IMR-90 (cell line): ENCODE data around the gene PPP1R3D. TPM values are rescaled to one million over a fixed set of nuclear protein-coding genes. Genes with fewer than 3 reads are reported as not detected.

Experiments used
- ATAC-seq: fragments of 200-7000 bp; cut with Tn5 transposase; 2 replicates; pipeline ENCODE4 v1.9.1; 2020; ENCODE audit warnings: low read depth, mild to moderate bottlenecking, moderate library complexity
- BruUV-seq: library from RNA; stranded (reverse); fragments of 400-500 nt; replicated peaks from 2 replicates; lab custom pipeline; 2021; lab: Mats Ljungman, UMichigan
- CTCF ChIA-PET: fragments of 300-600 bp; formaldehyde crosslinking; extraction: SDS; loops from one replicate; lab custom pipeline; 2021; ENCODE audit warnings: antibody characterized with exemption; lab: Yijun Ruan, JAX
- POLR2A ChIA-PET: fragments of 300-600 bp; sonication (Branson Sonifier 250); formaldehyde crosslinking; loops from one replicate; lab custom pipeline; 2022; ENCODE audit warnings: antibody characterized with exemption; ENCODE audit not compliant: unreplicated experiment; lab: Charles Lee
- DNase-seq: peaks from one replicate; pipeline ENCODE4 v3.0.0; 2013
- H2AFZ ChIP-seq: replicated peaks from 2 replicates; pipeline ENCODE3; 2013; ENCODE audit warnings: low read length, mild to moderate bottlenecking; ENCODE audit not compliant: poor library complexity
- H2AK5ac ChIP-seq: 2 replicates; pipeline ENCODE4 v1.6.1; 2013; ENCODE audit warnings: low read depth, low read length, inconsistent platforms
- H2AK9ac ChIP-seq: replicated peaks from 2 replicates; pipeline ENCODE3; 2013; ENCODE audit warnings: mild to moderate bottlenecking, low read depth, low read length, moderate library complexity; ENCODE audit not compliant: poor library complexity
- H2BK120ac ChIP-seq: 2 replicates; pipeline ENCODE4 v1.6.1; 2013; ENCODE audit warnings: low read depth, low read length, inconsistent platforms
- H2BK15ac ChIP-seq: 3 replicates; pipeline ENCODE4 v1.6.1; 2013; ENCODE audit warnings: low read depth, low read length, inconsistent platforms
- H2BK20ac ChIP-seq: 2 replicates; pipeline ENCODE4 v1.6.1; 2013; ENCODE audit warnings: low read depth, mild to moderate bottlenecking, inconsistent platforms, low read length, moderate library complexity
- H2BK5ac ChIP-seq: 2 replicates; pipeline ENCODE4 v1.6.1; 2013; ENCODE audit warnings: mild to moderate bottlenecking, low read depth, low read length, inconsistent platforms; ENCODE audit not compliant: poor library complexity, severe bottlenecking
- H3K14ac ChIP-seq: replicated peaks from 2 replicates; pipeline ENCODE4 v1.6.1; 2013; ENCODE audit warnings: low read depth, low read length, inconsistent platforms
- H3K18ac ChIP-seq: 2 replicates; pipeline ENCODE4 v1.6.1; 2013; ENCODE audit warnings: low read depth, low read length, control low read depth
- H3K23ac ChIP-seq: 2 replicates; pipeline ENCODE4 v1.6.1; 2013; ENCODE audit warnings: low read depth, low read length, inconsistent platforms
- H3K27ac ChIP-seq: 2 replicates; pipeline ENCODE4 v1.5.1; 2013; ENCODE audit warnings: mild to moderate bottlenecking, control low read depth, low read length; ENCODE audit not compliant: insufficient read depth
- H3K27me3 ChIP-seq: 2 replicates; pipeline ENCODE4 v1.6.1; 2013; ENCODE audit warnings: low read length; ENCODE audit not compliant: control insufficient read depth, insufficient read depth
- H3K36me3 ChIP-seq: 2 replicates; pipeline ENCODE4 v1.6.1; 2013; ENCODE audit warnings: low read length, mixed read lengths; ENCODE audit not compliant: control insufficient read depth, insufficient read depth
- H3K4ac ChIP-seq: 2 replicates; pipeline ENCODE4 v1.6.1; 2013; ENCODE audit warnings: low read depth, low read length, inconsistent platforms
- H3K4me1 ChIP-seq: 2 replicates; pipeline ENCODE4 v1.6.1; 2013; ENCODE audit warnings: low read length, mixed read lengths; ENCODE audit not compliant: control insufficient read depth, insufficient read depth
- H3K4me2 ChIP-seq: 2 replicates; pipeline ENCODE4 v1.6.1; 2013; ENCODE audit warnings: low read depth, mild to moderate bottlenecking, control low read depth, low read length, moderate library complexity
- H3K4me3 ChIP-seq: 2 replicates; pipeline ENCODE4 v1.5.1; 2013; ENCODE audit warnings: low read depth, mild to moderate bottlenecking, control low read depth, low read length, moderate library complexity; ENCODE audit not compliant: insufficient read depth
- H3K56ac ChIP-seq: 2 replicates; pipeline ENCODE4 v1.6.1; 2013; ENCODE audit warnings: low read length, inconsistent platforms; ENCODE audit not compliant: insufficient read depth; ENCODE audit errors: extremely low read depth
- H3K79me1 ChIP-seq, 2 experiments: 2 replicates each; pipeline ENCODE4 v1.6.1; 2013; ENCODE audit warnings: low read length in 2 of 2, inconsistent platforms in 1 of 2, low read depth in 1 of 2
- H3K9ac ChIP-seq: 2 replicates; pipeline ENCODE4 v1.6.1; 2013; ENCODE audit warnings: low read depth, low read length, control low read depth
- H3K9me1 ChIP-seq: 2 replicates; pipeline ENCODE4 v1.6.1; 2013; ENCODE audit warnings: low read length, inconsistent platforms; ENCODE audit not compliant: insufficient read depth
- H3K9me3 ChIP-seq: 2 replicates; pipeline ENCODE4 v1.6.1; 2013; ENCODE audit warnings: low read length; ENCODE audit not compliant: control insufficient read depth, insufficient read depth
- H4K20me1 ChIP-seq: 2 replicates; pipeline ENCODE4 v1.6.1; 2013; ENCODE audit warnings: low read length, inconsistent platforms; ENCODE audit not compliant: insufficient read depth
- H4K5ac ChIP-seq: 2 replicates; pipeline ENCODE4 v1.6.1; 2013; ENCODE audit warnings: mild to moderate bottlenecking, low read depth, low read length, control low read depth
- H4K8ac ChIP-seq, 2 experiments: 2 replicates each; pipeline ENCODE4 v1.6.1; 2013; ENCODE audit warnings: low read depth in 2 of 2, low read length in 2 of 2, control low read depth in 1 of 2, inconsistent platforms in 1 of 2
- H4K91ac ChIP-seq: 2 replicates; pipeline ENCODE4 v1.6.1; 2013; ENCODE audit warnings: low read depth, low read length, inconsistent platforms; ENCODE audit not compliant: insufficient read depth
- BHLHE40 ChIP-seq: fragments of 150-350 bp; IDR thresholded peaks from 2 replicates; pipeline ENCODE4 v1.6.1; 2016; ENCODE audit warnings: mild to moderate bottlenecking, low read depth, low read length
- MAZ ChIP-seq: IDR thresholded peaks from 2 replicates; pipeline ENCODE4 v1.6.1; 2012; ENCODE audit warnings: low read depth, mild to moderate bottlenecking, low read length, improper control_type of control experiment, moderate library complexity, borderline replicate concordance
- MXI1 ChIP-seq: IDR thresholded peaks from 2 replicates; pipeline ENCODE4 v1.6.1; 2012; ENCODE audit warnings: low read depth, mild to moderate bottlenecking, low read length, moderate library complexity, borderline replicate concordance
- POLR2A ChIP-seq: IDR thresholded peaks from 2 replicates; pipeline ENCODE4 v1.6.1; 2012; ENCODE audit warnings: mild to moderate bottlenecking, low read depth, low read length
- RFX5 ChIP-seq: IDR thresholded peaks from 2 replicates; pipeline ENCODE4 v1.8.0; 2012; ENCODE audit warnings: low read depth, mild to moderate bottlenecking, low read length, moderate library complexity
- WGBS, 2 experiments: methylation state at CpG; one replicate each; pipeline versions ENCODE4 v1.1.5 to v1.1.7; 2013; ENCODE audit warnings: missing lambda C conversion rate in 2 of 2; ENCODE audit not compliant: insufficient read length in 1 of 2; ENCODE audit errors: extremely low coverage in 2 of 2; 5-methylcytosine and 5-hydroxymethylcytosine counted together
- dilution Hi-C: fragments of 300-500 bp; cut with HindIII; formaldehyde crosslinking; loops from one replicate; pipeline ENCODE4 v1.14.3; 2018; ENCODE audit warnings: low sequenced_read_pairs; ENCODE audit not compliant: unreplicated experiment
- in situ Hi-C: fragments of 300-500 bp; cut with MboI; formaldehyde crosslinking; loops from 3 replicates; pipeline ENCODE4 v1.14.3; 2019; ENCODE audit warnings: low sequenced_read_pairs, inconsistent platforms, mixed read lengths
- intact Hi-C: fragments of 100-400 bp; cut with micrococcal nuclease; formaldehyde crosslinking; loops from 2 replicates; pipeline ENCODE4 v1.10.0; 2022
- polyA plus RNA-seq, 3 experiments: library from polyadenylated mRNA; depleted of rRNA; stranded (reverse); fragments of >200 nt; gene quantifications; 2 replicates each; pipeline ENCODE4 v1.2.3, GENCODE V29; 2012; ENCODE audit warnings: low replicate concordance in 1 of 3
- total RNA-seq: library from RNA; depleted of rRNA; stranded (reverse); fragments of >200 nt; gene quantifications from 2 replicates; pipeline ENCODE4 v1.2.3, GENCODE V29; 2012
- TF ChIP-seq, protein P1 (sequence below): fragments of 150-350 bp; IDR thresholded peaks from 2 replicates; pipeline ENCODE4 v1.6.1; 2017; ENCODE audit warnings: mild to moderate bottlenecking, antibody characterized with exemption, low read length, low read depth

PPP1R3D gene
- total and polyA plus RNA-seq, 2 of the 4 experiments (the other 2 are of a cell fraction), result 1.6 to 2.7 TPM

DNA sequence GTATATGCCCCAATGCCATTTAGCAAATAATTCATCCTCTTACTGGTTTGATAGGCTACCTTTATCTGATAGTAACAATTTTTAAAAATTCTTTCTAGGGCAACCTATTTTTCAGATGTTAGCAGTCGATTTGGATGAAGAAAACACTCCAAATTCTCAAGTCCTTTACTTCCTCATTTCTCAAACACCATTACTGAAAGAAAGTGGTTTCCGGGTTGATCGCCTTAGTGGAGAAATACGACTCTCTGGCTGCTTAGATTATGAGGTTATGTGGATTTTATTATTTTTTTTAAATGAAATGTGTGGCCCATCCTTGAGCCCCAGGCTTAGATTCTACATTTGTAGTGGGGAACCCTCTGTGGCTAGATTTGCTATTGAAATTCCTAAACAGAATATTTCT is 44.4 kb upstream of the PPP1R3D start:
- dilution Hi-C loops, result no loop called here
- H4K5ac ChIP-seq, result no peak overlapping the region
- no peak overlapping the region for H3K18ac ChIP-seq
- no peak overlapping the region for H4K91ac ChIP-seq
- H3K4me1 ChIP-seq, result no peaks in the 10 kb centered on the region
- peaks cover 2% of the 10 kb centered on the region; the same call in 1 of the 2 replicates for H3K27me3 ChIP-seq
- no peaks in the 10 kb centered on the region for H4K20me1 ChIP-seq
- H2AK5ac ChIP-seq, result no peak overlapping the region
- DNase-seq (no peak), ATAC-seq (no peak)
- in situ Hi-C loops, result no loop called here
- H3K79me1 ChIP-seq, result no peaks in the 10 kb centered on the region
- intact Hi-C loops, result no loop called here
- no peak overlapping the region for H3K4me3 ChIP-seq
- no peak overlapping the region for H3K27ac ChIP-seq
- ChIA-PET CTCF (no interaction called here), POLR2A (no interaction called here)
- H3K36me3 ChIP-seq, result no peaks in the 10 kb centered on the region
- no peak overlapping the region for H2BK15ac ChIP-seq
- H3K14ac ChIP-seq, result no peak overlapping the region
- no TSS peak for BruUV-seq
- H3K4ac ChIP-seq, result no peak overlapping the region
- H2BK20ac ChIP-seq, result no peak overlapping the region
- H3K9me1 ChIP-seq, result no peaks in the 10 kb centered on the region
- no peak overlapping the region for H4K8ac ChIP-seq
- H3K9me3 ChIP-seq, result no peaks in the 10 kb centered on the region
- H2AFZ ChIP-seq, result no peak overlapping the region
- no peak overlapping the region for H2BK120ac ChIP-seq
- TF ChIP-seq BHLHE40 (no peak), POLR2A (no peak), RFX5 (no peak), MXI1 (no peak), MAZ (no peak)
- TF ChIP-seq, protein P1, sequence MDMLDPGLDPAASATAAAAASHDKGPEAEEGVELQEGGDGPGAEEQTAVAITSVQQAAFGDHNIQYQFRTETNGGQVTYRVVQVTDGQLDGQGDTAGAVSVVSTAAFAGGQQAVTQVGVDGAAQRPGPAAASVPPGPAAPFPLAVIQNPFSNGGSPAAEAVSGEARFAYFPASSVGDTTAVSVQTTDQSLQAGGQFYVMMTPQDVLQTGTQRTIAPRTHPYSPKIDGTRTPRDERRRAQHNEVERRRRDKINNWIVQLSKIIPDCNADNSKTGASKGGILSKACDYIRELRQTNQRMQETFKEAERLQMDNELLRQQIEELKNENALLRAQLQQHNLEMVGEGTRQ, result no peak
- H3K56ac ChIP-seq, result no peak overlapping the region
- H3K4me2 ChIP-seq, result no peak overlapping the region
- H2BK5ac ChIP-seq, result no peak overlapping the region
- no peak overlapping the region for H3K9ac ChIP-seq
- H3K23ac ChIP-seq, result no peak overlapping the region
- no peak overlapping the region for H2AK9ac ChIP-seq
- no CpG with 5 or more reads among the region's 4 CpGs for WGBS, 2 experiments
